GM21367 (cell line): ENCODE measurements around the gene COX4I1.

Experiments
- ATAC-seq: cut with Tn5 transposase; IDR thresholded peaks from one replicate; pipeline ENCODE4 v1.9.1; 2021; ENCODE audit not compliant: unreplicated experiment

The COX4I1 gene

DNA sequence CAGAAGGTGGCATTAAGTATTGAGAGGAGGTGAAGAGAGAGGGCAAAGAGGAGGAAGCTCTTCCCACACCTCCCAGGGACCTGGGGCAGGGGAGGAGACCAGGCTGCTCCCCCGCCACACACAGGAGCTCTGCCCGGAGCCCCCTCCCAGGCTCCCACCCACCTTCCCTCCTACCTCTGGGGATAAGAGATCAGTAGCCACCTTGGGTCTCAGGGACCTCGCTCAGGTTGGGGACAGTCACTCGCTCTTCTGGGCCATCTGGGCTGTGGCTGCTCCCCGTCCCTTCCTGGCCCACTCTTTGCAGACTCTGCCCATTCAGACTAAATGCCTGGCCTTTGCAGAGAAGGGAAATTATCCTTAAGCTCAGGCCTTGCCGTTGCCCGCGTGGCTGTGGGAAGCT, 33.7 kb upstream of the COX4I1 start:
- ATAC-seq = no peak

DNA sequence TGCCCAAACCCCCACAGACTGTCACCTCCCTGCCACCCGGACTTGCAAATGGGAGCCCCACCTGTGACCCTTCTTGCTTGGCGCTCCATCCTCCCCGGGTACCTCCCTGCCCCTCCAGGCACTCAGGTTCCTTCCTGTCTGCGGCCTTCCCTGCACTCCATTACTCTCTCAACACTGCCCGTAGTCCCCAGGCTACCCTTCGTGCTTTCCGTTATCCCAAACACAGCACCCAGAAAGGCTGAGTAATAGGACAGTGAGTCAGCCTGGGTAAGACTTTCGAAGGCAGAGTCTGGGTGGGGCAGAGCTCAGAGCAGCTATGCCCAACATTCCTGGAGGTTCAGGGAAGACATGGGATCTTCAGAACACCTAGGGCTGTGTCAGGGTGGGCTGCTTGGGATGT, 32.0 kb upstream of the COX4I1 start:
- no peak for ATAC-seq

DNA sequence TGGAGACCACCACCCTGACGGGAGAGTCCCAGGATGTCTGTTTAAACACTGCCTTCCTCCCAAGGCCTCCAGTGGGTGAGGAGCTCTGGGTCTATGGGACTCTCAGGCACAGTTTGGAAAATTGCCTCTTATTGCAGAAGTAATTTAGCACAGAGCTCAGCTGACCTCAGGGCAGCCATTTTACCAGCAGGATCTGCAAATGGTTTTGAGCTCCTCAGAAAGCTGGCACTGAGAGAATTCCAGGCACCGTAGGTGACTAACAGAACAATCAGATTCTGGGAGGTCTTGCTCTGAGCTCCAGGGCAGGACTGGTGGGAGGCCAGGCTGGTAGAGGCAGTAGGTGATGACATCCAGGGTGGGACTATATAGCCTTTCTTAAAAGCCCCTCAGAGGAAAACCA, 31.3 kb upstream of the COX4I1 start:
- ATAC-seq = no peak

DNA sequence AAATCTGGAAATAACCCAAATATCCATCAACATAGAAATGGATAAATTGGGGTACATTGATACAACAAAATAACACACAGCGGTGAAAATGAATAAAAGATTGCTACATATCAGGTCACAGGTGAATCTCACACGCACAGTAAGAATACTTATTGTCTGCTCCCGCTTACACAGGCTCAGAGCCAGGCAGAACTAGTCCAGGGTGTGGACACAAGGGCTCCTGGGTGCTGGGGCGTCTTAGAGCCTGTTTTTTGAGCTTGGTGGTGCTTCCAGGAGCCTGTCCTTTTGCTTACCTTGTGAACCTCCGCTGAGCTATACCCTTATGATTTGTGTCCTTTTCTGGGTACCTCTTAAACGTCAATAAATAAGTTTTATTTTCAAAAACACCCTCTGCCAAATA, 28.8 kb upstream of the COX4I1 start:
- ATAC-seq = no peak

DNA sequence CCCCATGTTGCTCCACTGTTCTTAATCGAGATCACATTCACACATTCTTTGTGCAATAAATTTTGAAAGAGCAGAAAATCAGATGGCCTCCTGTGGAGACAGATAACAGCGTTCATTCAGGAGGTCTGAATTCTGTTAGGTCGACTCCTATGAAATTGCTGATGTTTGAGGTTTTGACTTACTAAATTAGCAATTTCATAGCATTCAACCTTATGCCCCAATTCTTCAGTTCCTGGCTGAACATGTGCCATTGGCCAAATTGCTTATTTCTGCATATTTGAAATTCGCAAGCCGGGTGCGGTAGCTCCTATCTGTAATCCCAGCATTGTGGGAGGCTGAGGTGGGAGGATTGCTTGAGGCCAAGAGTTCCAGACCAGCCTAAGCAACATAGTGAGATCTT, 26.5 kb upstream of the COX4I1 start:
- no peak for ATAC-seq

DNA sequence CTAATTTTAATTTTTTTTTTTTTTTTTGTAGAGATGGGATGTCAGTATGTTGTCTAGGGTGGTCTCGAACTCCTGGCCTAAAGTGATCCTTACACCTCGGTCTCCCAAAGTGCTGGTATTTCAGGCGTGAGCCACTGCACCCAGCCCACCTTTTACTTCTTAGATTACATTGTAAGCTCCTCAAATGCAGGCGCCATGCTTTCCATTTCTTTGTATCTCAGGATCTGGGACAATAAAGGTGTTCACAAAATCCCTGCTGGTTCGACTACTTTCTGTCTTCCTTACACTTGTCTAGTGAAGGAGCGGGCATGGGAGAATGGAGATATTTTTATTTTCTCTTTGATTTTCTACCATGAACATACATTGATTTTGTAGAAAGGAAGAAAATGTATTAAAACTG, 25.4 kb upstream of the COX4I1 start:
- no peak for ATAC-seq

DNA sequence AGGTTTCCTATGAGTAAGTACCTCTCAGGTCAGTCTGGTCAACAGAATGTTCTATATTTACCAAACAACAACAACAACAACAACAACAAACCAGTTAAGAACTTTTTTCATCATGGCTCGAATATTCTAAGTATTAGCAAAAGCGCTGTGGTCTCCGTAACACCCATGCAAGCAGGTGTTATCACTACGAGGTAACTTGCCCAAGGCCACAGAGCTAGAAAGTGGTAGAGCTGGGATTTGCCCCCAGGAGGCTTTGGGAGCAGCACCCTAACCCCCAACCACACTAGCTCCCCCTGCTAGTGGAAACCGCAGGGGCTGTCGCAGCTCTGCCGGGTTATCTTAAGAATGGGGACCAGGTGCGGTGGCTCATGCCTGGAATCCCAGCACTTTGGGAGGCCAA, 24.7 kb upstream of the COX4I1 start:
- no peak for ATAC-seq

DNA sequence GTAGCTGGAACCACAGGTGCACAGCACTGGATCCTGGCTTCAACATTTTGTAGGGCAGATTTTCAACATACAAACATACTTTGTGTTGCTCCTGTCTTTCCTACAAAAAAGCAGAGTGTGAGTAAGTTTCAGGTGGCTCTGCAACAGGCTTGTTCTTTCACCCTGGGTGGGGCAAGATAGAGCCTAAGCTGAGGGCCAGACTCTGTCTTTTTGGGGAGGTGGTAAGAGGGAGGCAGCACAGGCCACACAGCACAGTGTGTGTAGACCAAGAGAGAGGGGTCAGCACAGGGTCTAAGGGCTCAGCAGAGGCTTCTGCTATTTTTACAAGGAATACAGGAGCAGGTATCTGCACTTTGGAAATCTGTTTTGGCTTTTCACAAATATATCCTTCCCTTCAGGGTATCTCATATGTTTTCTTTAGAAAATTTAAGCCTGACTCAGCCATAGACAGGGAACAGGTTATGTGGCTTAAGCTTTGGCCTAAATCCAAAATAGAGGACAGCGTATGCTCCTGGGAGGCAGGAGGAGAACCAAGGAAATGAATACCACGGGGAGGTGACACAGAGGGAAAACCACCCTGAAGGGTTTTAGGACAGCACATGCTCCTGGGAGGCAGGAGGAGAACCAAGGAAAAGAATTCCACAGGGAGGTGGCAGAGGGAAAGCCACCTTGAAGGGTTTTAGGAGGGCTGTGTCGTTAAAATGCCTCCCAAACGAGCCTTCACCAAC, 21.7 kb upstream of the COX4I1 start:
- ATAC-seq = no peak

DNA sequence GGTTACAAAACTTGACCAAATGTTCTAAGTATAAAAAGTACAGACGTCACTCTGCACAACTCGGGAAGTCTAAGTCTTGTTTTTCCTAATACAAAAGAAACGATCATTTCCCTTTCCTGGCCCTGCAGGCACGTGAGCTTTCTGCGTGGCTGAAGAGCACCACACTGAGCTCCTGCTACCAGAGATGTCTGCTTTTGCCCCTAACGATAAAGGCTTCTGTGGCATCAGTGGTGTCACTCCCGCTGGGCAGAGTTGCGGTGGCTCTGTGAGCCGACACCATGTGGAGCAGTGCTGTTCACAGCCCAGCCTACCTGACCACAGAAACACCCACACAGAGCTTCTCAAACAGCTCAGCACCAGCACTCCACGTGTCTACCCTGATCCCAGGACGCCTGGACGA, 20.6 kb upstream of the COX4I1 start:
- ATAC-seq = no peak

DNA sequence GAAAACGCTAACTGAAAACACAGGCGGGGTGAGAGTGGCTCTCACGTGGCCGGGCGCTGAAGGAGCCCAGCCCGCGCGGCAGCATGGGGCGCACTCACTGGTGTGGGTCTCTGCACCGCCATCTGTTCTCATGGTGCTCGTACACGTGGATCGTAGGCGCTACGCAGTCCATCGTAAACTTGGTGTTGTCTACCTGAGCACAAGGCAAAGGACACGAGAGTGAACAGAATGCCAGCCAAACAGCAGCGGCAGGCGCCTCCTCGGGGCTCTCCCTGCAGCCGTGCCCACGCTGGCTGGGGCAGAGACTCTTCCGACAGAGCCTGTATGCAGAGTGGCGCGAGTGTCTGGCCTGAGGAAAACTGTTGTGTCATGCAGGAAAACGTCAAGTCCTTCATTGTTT, 19.2 kb upstream of the COX4I1 start:
- no peak for ATAC-seq

DNA sequence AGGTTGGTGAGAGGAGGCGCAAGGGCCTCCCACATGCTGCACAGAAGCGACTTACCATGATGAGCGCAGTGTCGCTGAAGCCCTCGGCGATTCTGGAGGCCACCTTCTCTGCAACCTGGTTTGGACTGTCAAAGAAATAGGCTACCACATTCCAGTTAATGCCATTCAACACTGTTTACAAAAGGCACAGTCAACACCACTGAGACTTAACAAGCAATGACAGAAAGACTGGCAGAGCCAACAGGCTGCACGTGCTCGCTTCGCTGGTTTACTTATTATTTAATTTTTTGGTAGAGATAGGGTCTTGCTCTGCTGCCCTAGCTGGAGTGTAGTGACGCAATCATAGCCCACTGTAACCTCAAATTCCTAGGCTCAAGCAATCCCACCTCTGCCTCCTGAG, 18.3 kb upstream of the COX4I1 start:
- ATAC-seq = no peak

DNA sequence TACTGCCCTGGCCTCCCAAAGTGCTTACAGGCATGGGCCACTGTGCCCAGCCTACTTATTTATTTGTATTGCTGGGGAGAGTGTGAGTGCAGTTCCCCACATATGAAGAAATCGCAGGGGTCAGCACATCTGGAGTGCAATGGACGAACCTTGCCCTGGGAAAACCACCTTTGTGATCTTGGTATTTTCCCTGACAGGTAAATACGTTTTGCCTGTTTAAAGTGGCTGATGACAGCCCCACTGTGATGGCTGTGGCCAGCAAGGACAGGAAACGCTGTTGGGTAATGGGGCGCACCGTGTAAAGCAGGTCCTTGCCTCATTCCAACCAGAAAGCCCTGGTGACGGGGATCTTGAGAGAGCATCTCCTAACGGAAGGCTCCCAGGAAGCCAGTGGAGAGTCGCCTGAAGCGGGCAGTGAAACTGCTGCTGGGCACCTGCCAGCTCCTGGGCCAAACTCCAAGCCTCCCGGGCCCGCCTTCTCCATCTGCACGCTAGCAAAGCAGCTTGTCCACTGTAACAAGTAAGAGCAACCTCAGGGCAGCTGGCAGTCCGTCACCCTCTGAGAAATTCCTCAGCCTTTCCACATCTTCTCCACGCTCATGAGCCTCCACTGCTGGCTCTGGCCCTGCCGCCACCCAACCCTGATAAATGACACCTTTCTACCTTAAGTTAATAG, 17.7 kb upstream of the COX4I1 start:
- ATAC-seq = no peak

DNA sequence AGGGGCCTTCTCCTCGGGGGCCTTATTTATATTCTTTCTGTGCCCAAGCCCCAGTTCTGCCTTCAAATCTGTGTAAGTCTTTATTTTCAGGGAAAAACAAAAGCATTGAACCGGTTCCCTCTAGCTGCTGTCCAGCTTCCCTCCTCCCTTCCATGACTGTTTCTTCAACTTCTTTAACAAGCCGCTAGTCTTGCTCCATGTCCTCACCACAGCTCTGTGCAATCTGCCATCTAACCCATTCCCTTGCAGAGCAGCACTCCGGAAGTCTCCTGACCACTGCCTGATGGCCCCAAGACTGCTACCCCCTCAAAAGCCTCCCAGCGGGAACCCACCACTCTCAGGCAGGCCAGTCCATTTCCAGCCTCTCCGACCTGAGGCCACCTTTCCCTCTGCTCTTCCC, 17.0 kb upstream of the COX4I1 start:
- no peak for ATAC-seq

DNA sequence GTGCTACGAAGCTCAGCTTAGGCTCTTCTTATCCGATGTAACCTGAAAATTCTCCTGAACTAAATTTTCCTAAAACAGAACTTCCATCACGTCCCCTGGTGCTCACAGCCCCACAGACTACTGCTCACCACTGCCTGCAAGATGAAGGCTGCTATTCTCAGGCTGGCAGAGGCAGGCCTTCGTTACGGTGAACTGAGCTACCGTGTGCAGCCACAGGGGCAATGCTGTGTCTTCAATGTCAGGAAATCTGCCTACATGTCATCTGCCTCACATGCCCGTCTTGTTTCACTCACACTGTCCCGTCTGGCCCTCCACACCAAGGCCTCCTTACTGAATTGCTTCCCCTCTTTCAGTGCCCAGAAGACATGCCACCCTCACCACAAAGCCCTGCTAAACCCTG, 16.1 kb upstream of the COX4I1 start:
- ATAC-seq = no peak

DNA sequence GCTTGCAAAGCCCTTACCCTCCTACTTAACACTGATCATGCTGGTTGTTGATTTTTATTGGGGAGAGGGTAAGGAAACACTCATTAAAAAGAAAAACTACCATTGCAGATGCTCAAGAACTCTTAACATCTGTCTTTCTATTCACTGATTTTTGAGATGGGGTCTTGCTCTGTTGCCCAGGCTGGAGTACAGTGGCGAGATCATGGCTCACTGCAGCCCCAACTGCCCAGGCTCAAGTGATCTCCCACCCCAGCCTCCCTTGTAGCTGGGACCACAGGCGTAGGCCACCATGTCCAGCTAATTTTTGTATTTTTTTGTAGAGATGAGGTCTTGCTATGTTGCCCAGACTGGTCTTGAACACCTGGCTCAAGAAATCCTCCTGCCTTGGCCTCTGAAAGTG, 14.7 kb upstream of the COX4I1 start:
- no peak for ATAC-seq

DNA sequence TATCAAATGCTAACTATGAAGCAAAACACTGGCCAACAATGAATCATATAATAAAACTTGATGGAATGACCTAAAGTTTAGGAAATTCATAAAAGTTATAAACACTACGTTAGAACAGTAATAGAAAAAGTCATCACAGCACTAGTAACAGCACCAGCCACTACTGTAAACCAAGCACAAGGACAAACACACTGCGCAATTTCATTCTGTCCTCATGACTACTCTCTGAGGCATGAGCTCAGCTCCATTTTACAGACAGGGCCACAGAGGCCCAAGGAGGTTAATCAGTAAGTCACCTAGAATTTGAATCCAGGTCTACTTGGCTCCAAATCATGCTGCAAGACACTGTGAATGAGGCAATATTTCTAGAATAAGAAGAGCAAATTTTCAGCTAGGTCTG, 13.6 kb upstream of the COX4I1 start:
- no peak for ATAC-seq

DNA sequence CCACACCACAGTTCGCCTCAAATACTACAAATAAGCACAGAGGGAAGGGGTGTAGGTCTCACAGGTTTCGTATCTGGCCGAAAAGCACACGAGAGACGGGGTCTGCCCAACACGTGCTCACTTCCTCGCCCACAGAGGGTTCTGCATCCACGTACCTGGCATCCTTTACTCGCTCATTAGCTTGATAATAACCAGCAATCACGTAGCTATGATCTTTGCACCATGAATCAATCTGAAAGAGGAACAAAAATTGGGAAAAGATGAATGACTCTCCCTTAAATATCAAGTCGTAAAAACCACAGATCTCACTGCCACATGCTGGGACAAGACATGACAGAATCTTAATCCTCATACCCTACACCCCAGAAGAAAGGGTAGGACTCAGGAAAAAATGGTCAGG, 10.7 kb upstream of the COX4I1 start:
- ATAC-seq = no peak

DNA sequence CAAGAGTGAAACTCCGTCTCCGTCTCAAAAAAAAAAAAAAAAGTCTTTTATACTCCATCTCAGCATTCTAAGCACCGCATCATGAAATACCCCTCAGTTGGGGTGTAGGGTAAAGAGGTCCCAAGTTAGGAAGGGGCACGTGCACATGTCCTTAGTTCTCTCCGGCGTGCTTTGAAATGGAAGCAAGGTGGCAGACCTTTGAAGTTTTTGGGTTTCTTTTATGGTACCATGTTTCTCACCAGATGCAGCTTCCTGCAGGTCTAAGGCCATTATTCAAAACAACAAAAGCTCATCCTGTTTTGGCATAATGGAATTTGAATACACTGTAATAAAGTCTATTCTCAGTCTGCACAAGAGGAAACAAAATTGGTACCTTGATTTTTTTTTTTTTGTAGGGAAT, 9.7 kb upstream of the COX4I1 start:
- no peak for ATAC-seq

DNA sequence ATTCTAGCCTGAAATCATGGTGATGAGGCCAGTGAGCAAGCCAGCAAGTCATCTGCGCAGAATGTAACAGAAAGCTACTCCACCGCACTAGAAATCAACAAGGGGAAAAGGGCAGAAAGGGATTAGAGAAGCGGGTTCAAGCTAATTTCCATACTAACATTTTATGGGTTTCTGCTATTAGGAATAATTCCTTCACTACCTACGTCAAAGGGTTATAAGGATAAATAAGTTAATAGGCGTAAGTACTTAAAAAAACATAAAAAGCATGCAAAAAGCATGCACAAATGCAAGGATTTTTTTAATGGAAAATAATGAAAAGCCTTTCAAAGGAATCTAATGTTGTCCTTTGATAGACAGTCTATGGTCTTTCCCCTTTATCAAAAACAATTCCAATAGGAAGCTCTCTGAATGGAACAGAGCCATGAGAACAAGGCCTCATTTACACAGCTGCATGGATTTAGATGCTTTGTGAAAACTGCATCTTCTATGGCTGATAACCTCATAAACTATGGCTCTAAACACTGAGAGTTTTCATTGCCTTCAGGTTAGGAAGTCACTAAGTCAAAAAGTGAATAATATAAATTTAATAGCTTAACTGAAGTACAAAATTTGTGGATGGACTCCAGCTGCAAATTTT, 5.7 kb upstream of the COX4I1 start:
- ATAC-seq = no peak

DNA sequence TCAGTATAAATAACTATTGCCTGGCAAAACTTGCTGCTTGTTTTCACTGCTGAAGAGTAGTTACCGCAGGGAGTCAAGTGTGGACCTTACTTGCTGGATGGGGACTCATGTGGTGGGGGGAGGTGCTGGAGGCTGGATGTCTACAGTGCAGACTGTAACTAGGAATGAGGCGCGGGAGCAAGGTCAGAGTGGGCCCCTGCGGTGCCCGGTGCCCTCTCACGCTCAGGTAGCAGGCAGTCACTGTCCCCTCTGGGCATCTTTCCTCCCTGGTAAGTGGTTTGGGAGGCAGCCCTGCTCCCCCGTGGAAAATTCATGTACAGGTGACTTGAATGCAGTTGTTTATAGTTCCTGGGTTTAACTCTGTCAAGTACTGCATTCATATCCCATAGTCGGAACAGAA, 4.8 kb upstream of the COX4I1 start:
- no peak for ATAC-seq

DNA sequence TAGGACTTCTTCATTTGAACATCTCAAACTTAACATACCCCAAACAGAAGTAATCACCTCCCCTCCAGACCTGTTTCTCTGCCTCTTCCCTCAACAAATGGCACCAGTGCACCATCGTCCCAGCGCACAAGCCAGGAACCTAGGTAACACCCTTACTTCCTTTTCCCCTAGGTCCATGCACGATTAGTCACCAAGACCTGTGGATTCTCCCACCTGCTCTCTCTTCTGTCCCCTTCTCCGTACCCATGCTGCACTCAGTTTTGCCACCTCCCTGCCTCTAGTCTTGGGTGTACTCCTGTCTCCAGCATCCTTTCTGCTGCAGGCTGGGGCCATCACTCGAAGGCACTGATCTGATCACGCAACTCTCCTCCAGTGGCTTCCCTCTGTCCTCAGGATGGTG, 3.3 kb upstream of the COX4I1 start:
- no peak for ATAC-seq

DNA sequence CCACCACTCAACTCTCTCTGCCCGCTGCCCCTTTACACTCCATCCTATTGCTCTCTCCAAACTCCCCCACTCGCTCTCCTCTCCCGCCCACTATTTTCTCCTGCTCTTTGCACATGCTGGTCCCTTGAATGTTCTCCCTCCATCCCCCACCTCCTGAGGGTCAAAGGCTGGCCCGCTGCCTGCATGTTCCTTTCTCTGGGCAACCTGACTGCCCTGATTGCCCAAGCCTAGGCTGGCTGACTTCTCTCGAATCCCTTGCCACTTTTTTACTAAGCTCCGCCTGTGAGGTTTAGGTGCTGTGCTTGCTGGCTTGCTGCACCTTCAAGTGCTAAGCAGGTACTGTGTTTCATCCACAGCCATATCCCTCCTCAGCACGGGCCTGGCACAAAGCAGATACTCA, 2.9 kb upstream of the COX4I1 start:
- no peak for ATAC-seq
